GM12892 (cell line): ENCODE results near the gene SLC25A22.

Experiments used
- POLR2A ChIP-seq: IDR thresholded peaks from 2 replicates; pipeline ENCODE4 v1.6.1; 2011; ENCODE audit warnings: low read depth, low read length, control low read depth
- POLR2AphosphoS5 ChIP-seq: IDR thresholded peaks from 2 replicates; pipeline ENCODE4 v1.6.1; 2011; ENCODE audit warnings: low read depth, low read length, control low read depth
- TAF1 ChIP-seq: IDR thresholded peaks from 2 replicates; pipeline ENCODE4 v1.6.1; 2011; ENCODE audit warnings: low read depth, mild to moderate bottlenecking, control low read depth, low read length, borderline replicate concordance

DNA sequence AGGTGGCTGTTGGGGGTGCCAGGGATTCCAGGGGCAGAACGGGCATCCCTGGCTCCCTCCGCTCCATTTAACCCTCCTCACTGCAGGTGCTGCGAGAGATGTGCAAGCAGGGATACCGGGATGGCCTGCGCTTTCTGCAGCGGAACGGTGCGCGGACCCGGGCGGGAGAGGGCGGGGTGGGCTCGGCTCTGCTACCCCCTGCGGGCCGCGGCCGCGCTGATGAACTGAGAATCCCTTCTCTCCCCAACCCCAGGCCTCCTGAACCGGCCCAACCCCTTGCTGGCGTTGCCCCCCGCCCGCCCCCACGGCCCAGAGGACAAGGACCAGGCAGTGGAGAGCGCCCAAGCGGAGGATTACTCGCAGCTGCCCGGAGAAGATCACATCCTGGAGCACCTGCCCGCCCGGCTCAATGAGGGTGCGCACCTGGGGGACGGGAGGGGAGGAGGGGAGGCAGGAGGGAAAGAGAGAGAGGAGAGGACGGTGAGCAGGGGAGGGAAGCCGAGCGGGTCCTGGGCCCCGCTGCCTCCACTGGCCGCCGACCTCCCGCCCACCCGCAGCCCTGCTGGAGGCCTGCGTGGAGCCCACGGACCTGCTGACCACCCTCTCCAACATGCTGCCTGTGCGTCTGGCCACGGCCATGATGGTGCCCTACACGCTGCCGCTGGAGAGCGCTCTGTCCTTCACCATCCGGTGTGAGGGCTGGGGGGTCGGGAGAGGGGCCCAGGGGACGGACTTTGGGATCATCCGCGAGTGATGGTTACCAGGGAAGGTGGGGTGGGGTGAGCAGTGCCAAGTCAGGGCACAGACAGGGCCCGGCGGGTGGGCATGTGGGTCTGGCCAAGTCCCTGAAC, 25.6 kb upstream of the SLC25A22 start:
- TF ChIP-seq POLR2AphosphoS5 = no peak
- no peak for TF ChIP-seq POLR2A
- no peak for TF ChIP-seq TAF1
